ENCODE measurements around the gene NOXO1.

DNA sequence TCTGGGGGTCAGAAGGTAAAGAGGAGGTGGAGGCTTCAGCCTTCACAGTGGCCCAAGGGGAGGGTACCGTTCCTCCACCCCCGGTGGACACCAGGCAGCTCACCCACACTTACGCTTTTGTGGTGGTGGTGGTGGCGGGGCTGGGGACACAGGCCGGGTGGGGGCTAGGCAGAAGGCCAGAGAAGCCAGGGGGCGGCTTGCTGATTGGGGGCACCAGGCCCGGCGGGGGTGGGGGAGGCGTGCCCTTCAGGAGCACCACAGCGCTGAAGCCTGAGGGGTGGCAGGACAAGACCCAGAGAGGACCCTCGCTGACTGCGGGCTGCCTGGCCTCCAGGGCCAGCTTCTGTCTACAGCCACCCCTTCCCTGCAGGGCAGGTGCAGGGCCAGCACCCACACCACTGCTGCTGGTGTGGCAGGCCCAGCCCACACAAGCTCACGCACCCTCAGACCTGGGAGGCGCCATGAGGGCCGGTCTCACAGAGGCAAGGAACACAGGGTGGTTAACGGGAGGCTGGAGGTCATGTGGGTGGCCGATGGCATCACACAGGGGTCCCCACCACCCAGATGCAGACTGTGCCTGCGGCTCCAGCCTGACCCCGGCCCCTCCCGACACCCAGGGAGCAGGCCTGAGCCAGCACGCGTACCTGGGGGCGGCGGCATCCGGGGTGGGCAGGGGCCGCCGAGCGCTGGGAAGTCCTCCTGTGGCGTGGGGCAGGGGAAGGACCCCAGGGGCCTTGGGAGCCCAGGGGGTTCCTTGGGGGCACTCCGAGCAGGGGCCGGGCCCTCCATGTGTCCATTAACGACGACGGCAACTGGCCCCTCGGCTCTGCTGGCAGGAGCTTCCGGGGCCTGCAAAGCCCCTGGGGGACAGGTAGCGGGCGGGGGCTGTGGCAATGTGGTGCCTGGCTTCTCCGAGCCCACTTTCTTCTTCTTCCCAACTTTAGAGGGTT lies 17.9 kb upstream of the NOXO1 start:
- TF ChIP-seq, protein P1, sequence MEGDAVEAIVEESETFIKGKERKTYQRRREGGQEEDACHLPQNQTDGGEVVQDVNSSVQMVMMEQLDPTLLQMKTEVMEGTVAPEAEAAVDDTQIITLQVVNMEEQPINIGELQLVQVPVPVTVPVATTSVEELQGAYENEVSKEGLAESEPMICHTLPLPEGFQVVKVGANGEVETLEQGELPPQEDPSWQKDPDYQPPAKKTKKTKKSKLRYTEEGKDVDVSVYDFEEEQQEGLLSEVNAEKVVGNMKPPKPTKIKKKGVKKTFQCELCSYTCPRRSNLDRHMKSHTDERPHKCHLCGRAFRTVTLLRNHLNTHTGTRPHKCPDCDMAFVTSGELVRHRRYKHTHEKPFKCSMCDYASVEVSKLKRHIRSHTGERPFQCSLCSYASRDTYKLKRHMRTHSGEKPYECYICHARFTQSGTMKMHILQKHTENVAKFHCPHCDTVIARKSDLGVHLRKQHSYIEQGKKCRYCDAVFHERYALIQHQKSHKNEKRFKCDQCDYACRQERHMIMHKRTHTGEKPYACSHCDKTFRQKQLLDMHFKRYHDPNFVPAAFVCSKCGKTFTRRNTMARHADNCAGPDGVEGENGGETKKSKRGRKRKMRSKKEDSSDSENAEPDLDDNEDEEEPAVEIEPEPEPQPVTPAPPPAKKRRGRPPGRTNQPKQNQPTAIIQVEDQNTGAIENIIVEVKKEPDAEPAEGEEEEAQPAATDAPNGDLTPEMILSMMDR (IDR thresholded peaks at IDR 0.05; ENCODE audit: low read depth, low read length), result no peak
- no peak for TF ChIP-seq POLR2A (IDR thresholded peaks at IDR 0.05; ENCODE audit: extremely low read depth, insufficient read length)
- TF ChIP-seq, protein P2, sequence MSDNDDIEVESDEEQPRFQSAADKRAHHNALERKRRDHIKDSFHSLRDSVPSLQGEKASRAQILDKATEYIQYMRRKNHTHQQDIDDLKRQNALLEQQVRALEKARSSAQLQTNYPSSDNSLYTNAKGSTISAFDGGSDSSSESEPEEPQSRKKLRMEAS (IDR thresholded peaks at IDR 0.05; ENCODE audit: low read depth, low read length), result no peak
- no peak for TF ChIP-seq MYC (IDR thresholded peaks at IDR 0.05; ENCODE audit: low read depth, low read length)
